GM18508 (cell line): ENCODE measurements around the gene BHMT2.

ENCODE experiments used
- ATAC-seq: cut with Tn5 transposase; IDR thresholded peaks from one replicate; pipeline ENCODE4 v1.9.1; 2021; ENCODE audit warnings: moderate number of reproducible peaks; ENCODE audit not compliant: insufficient read depth, unreplicated experiment

The BHMT2 gene

GRCh38 chr5:79059674-79060073 lies 9.9 kb upstream of the BHMT2 start:
- ATAC-seq, result no peak

- no peak for ATAC-seq
Observed at GRCh38 chr5:79062436-79062835, 7.1 kb upstream of the BHMT2 start.

GRCh38 chr5:79070350-79070667 lies 742 bp downstream of the BHMT2 start:
- no peak for ATAC-seq

GRCh38 chr5:79074641-79075040 lies 5.1 kb downstream of the BHMT2 start:
- no peak for ATAC-seq

GRCh38 chr5:79075646-79076426 lies 6.3 kb downstream of the BHMT2 start:
- no peak for ATAC-seq

- ATAC-seq, result no peak
Observed at GRCh38 chr5:79076819-79077218, 7.3 kb downstream of the BHMT2 start.

GRCh38 chr5:79077680-79078365 lies 8.3 kb downstream of the BHMT2 start:
- no peak for ATAC-seq

GRCh38 chr5:79080804-79081203 lies 11.2 kb downstream of the BHMT2 start:
- no peak for ATAC-seq

GRCh38 chr5:79081779-79082178 lies 12.2 kb downstream of the BHMT2 start:
- no peak for ATAC-seq

- no peak for ATAC-seq
Observed at GRCh38 chr5:79086116-79086515, 16.5 kb downstream of the BHMT2 start.

GRCh38 chr5:79088507-79088906 lies 18.9 kb downstream of the BHMT2 start:
- ATAC-seq, result no peak

GRCh38 chr5:79091064-79091463 lies 21.5 kb downstream of the BHMT2 start:
- ATAC-seq, result no peak

GRCh38 chr5:79093762-79094161 lies 24.2 kb downstream of the BHMT2 start:
- ATAC-seq, result no peak

GRCh38 chr5:79105868-79106267 lies 36.3 kb downstream of the BHMT2 start:
- ATAC-seq, result no peak

- no peak for ATAC-seq
Observed at GRCh38 chr5:79107020-79107796, 37.6 kb downstream of the BHMT2 start.

- no peak for ATAC-seq
Observed at GRCh38 chr5:79108086-79108485, 38.5 kb downstream of the BHMT2 start.

GRCh38 chr5:79108792-79109191 lies 39.2 kb downstream of the BHMT2 start:
- no peak for ATAC-seq

GRCh38 chr5:79109527-79110492 lies 40.2 kb downstream of the BHMT2 start:
- no peak for ATAC-seq

- no peak for ATAC-seq
Observed at GRCh38 chr5:79111387-79111959, 41.9 kb downstream of the BHMT2 start, which contains the start of gene BHMT. Gene BHMT, plus strand, starts transcription at chr5:79111809. Its CDS starts 77 bp downstream, at chr5:79111886.
